Cardiac fibroblast (primary cell): Measurements from ENCODE around the gene VTCN1.
A peak's percentile ranks its signal among the peaks of the same experiment; 100 is the strongest.

ENCODE experiments used
- DNase-seq, 2 donors: peaks; one replicate each; pipeline versions ENCODE4 v3.0.0 to v3.0.0-alpha.2; 2010; ENCODE audit warnings: low read depth in 2 of 2
- H3K4me3 ChIP-seq, 2 donors: replicated peaks in 1 of 2; 1 replicate in 1 of 2; 2 replicates in 1 of 2; pipeline ENCODE4 v1.5.1; 2011; ENCODE audit warnings: low read depth in 2 of 2, low read length in 2 of 2, mild to moderate bottlenecking in 2 of 2, moderate library complexity in 1 of 2
- TF ChIP-seq, protein P1 (sequence below): IDR thresholded peaks from one replicate; pipeline ENCODE4 v1.5.1; 2011; ENCODE audit warnings: low read depth, mild to moderate bottlenecking, low read length, inconsistent platforms

Gene VTCN1

DNA sequence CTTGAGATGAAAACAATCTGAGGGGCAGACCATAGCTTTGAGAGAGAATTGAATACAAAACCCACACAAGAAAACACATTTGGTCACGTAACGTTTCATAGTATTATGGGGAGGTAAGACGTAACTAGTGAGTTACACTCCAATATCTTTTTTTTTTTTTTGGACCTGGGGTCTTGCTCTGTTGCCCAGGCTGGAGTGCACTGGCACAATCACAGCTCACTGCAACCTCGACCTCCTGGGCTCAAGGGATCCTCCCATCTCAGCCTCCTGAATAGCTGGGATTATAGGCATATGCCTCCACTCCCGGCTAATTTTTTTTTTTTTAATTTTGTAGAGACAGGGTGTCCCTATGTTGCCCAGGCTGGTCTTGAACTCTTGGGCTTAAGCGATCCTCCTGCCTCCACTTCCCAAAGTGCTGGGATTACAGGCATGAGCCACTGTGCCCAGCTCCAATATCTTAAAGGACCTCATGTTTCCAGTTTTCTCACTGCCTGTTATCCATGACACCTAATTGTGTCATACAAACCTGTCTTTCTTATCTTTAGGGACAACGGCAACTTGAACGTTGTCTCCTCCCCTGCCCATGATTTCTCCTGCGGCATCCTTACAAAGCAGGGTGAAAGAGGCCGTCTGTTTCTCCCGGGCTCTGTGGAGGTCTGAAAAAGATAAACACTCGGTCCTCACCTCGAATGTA is 94.5 kb downstream of the VTCN1 start:
- TF ChIP-seq, protein P1, sequence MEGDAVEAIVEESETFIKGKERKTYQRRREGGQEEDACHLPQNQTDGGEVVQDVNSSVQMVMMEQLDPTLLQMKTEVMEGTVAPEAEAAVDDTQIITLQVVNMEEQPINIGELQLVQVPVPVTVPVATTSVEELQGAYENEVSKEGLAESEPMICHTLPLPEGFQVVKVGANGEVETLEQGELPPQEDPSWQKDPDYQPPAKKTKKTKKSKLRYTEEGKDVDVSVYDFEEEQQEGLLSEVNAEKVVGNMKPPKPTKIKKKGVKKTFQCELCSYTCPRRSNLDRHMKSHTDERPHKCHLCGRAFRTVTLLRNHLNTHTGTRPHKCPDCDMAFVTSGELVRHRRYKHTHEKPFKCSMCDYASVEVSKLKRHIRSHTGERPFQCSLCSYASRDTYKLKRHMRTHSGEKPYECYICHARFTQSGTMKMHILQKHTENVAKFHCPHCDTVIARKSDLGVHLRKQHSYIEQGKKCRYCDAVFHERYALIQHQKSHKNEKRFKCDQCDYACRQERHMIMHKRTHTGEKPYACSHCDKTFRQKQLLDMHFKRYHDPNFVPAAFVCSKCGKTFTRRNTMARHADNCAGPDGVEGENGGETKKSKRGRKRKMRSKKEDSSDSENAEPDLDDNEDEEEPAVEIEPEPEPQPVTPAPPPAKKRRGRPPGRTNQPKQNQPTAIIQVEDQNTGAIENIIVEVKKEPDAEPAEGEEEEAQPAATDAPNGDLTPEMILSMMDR: no peak
- no peak overlapping the region for H3K4me3 ChIP-seq
- DNase-seq: no peak

GRCh38 chr1:117114877-117115276 is 95.8 kb downstream of the VTCN1 start:
- H3K4me3 ChIP-seq: no peak overlapping the region
- TF ChIP-seq, protein P1: no peak
- no peak for DNase-seq

GRCh38 chr1:117113199-117113598 is 97.5 kb downstream of the VTCN1 start:
- TF ChIP-seq, protein P1: no peak
- DNase-seq: no peak
- H3K4me3 ChIP-seq: no peak overlapping the region

DNA sequence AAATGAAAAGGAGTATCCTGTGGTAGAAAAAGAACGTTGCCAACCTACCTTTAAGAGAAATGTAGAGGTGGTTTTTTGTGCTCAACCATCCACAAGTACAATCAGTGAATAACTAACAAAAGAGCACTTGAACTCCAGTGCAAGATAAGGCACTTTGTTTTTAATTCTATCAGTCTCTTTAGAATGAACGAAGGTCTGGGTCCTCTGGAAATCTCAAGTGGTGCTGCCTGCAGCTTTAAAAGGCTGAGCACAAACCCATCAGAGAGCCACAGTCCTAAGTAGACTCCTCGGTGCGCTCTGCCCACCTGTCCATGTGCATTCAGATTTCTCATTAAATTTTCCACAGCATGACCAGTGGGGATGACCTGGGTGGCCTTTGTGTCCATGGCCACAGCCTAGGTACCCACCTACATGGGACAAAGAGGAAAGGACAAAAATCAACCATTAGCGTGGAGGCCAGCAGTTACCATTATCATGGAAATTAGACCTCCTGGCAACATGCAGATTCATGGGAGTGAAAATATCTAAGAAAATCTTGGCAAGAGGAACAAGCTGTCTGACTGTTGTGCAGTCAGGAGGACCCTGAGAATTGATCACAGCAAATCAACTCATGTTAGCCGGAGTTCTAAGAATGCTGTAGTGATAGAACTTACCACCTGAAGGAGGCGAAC is 98.5 kb downstream of the VTCN1 start:
- TF ChIP-seq, protein P1: no peak
- no peak for DNase-seq
- H3K4me3 ChIP-seq: no peak overlapping the region

- DNase-seq: peak in 1 of 2 donors; percentile 52
- TF ChIP-seq, protein P1: no peak
These were observed 100.0 kb downstream of the VTCN1 start for GRCh38 chr1:117110774-117111173.

DNA sequence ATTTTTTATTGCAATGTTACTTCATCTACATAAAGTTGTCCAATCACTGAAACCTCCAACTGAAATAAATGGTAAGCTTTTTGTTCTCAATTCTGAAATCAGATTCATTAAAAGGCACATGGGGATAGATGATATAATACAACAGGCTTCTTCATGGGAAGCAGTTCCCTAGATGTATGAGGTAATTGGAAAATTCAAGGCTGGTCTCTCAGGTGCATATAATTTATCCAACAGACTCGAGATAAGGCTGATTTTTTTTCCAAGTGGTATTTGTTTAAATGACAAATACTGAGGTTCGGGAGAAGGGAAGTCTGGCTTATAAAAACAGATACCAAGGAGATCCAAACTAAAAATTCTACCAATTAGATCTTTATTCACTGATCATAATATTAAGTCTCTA is 103.4 kb downstream of the VTCN1 start:
- no peak for DNase-seq
- H3K4me3 ChIP-seq: no peak overlapping the region
- TF ChIP-seq, protein P1: no peak

More at GRCh38 chr1:117110774-117111173, 100.0 kb downstream of the VTCN1 start:
- H3K4me3 ChIP-seq: no peak overlapping the region

- peak in 1 of 2 donors; percentile 53 for DNase-seq
- TF ChIP-seq, protein P1: no peak
- no peak overlapping the region for H3K4me3 ChIP-seq
These were observed 104.2 kb downstream of the VTCN1 start for GRCh38 chr1:117106478-117106877.
